IPS DF 6.9 (cell line): ENCODE measurements around the gene TNIK.

Experiments
- DNase-seq: peaks from one replicate; pipeline ENCODE4 v3.0.0-alpha.2; 2013; ENCODE audit warnings: low read depth, low spot score
- H3K27ac ChIP-seq: one replicate; pipeline ENCODE4 v1.5.1; 2013; ENCODE audit warnings: low read length, control low read depth
- H3K27me3 ChIP-seq: 2 replicates; pipeline ENCODE4 v1.6.1; 2013; ENCODE audit warnings: mild to moderate bottlenecking, low read length; ENCODE audit not compliant: control insufficient read depth, insufficient read depth
- H3K36me3 ChIP-seq: 2 replicates; pipeline ENCODE4 v1.6.1; 2013; ENCODE audit warnings: low read length; ENCODE audit not compliant: control insufficient read depth, insufficient read depth
- H3K4me1 ChIP-seq: 2 replicates; pipeline ENCODE4 v1.6.1; 2013; ENCODE audit warnings: low read length; ENCODE audit not compliant: control insufficient read depth, insufficient read depth
- H3K4me3 ChIP-seq: 2 replicates; pipeline ENCODE4 v1.5.1; 2013; ENCODE audit warnings: mild to moderate bottlenecking, low read length
- H3K9me3 ChIP-seq: 2 replicates; pipeline ENCODE4 v1.6.1; 2013; ENCODE audit warnings: low read length, inconsistent platforms; ENCODE audit not compliant: control insufficient read depth, insufficient read depth
- WGBS: extraction: QIAGEN DNeasy Blood & Tissue Kit; methylation state at CpG from one replicate; pipeline ENCODE4 v1.1.7; 2013; ENCODE audit warnings: mixed read lengths, missing lambda C conversion rate; ENCODE audit not compliant: insufficient read length, insufficient coverage; 5-methylcytosine and 5-hydroxymethylcytosine counted together

The TNIK gene

GRCh38 chr3:171200750-171201088 lies 259.5 kb downstream of the TNIK start:
- peaks cover 1% of the 10 kb centered on the region; the same call in 1 of the 2 replicates for H3K4me1 ChIP-seq
- no peaks in the 10 kb centered on the region for H3K27me3 ChIP-seq
- no peak overlapping the region for H3K27ac ChIP-seq
- no peaks in the 10 kb centered on the region for H3K36me3 ChIP-seq
- WGBS, result no CpG with 5 or more reads among the region's 2 CpGs
- no peak overlapping the region for H3K4me3 ChIP-seq
- no peak for DNase-seq
- no peaks in the 10 kb centered on the region for H3K9me3 ChIP-seq

GRCh38 chr3:171200052-171200749 lies 260.0 kb downstream of the TNIK start:
- no peaks in the 10 kb centered on the region for H3K9me3 ChIP-seq
- H3K4me3 ChIP-seq, result no peak overlapping the region
- no peaks in the 10 kb centered on the region for H3K27me3 ChIP-seq
- no peak for DNase-seq
- H3K4me1 ChIP-seq, result peaks cover 1% of the 10 kb centered on the region; the same call in 1 of the 2 replicates
- no peaks in the 10 kb centered on the region for H3K36me3 ChIP-seq
- no peak overlapping the region for H3K27ac ChIP-seq
- WGBS, result no CpG with 5 or more reads among the region's 3 CpGs

GRCh38 chr3:171199473-171199829 lies 260.8 kb downstream of the TNIK start:
- DNase-seq, result no peak
- WGBS, result no CpG with 5 or more reads among the region's 3 CpGs
- no peak overlapping the region for H3K27ac ChIP-seq
- no peaks in the 10 kb centered on the region for H3K9me3 ChIP-seq
- no peaks in the 10 kb centered on the region for H3K36me3 ChIP-seq
- H3K27me3 ChIP-seq, result no peaks in the 10 kb centered on the region
- H3K4me3 ChIP-seq, result no peak overlapping the region
- H3K4me1 ChIP-seq, result peaks cover 1% of the 10 kb centered on the region; the same call in 1 of the 2 replicates

GRCh38 chr3:171198781-171199472 lies 261.3 kb downstream of the TNIK start:
- no peak for DNase-seq
- Histone ChIP-seq H3K27ac (no peak overlapping the region), H3K4me3 (no peak overlapping the region), H3K27me3 (no peaks in the 10 kb centered on the region), H3K36me3 (no peaks in the 10 kb centered on the region), H3K4me1 (peaks cover 1% of the 10 kb centered on the region; the same call in 1 of the 2 replicates), H3K9me3 (no peaks in the 10 kb centered on the region)
- WGBS, result no CpG with 5 or more reads among the region's 3 CpGs

GRCh38 chr3:171195686-171196085 lies 264.5 kb downstream of the TNIK start:
- Histone ChIP-seq H3K27me3 (no peaks in the 10 kb centered on the region), H3K36me3 (no peaks in the 10 kb centered on the region), H3K9me3 (no peaks in the 10 kb centered on the region), H3K4me1 (no peaks in the 10 kb centered on the region; the same call in 1 of the 2 replicates), H3K27ac (no peak overlapping the region), H3K4me3 (no peak overlapping the region)
- no peak for DNase-seq
- no CpG with 5 or more reads among the region's 1 CpG for WGBS

- WGBS, result no CpG with 5 or more reads among the region's 1 CpG
- Histone ChIP-seq H3K27ac (no peak overlapping the region), H3K4me1 (no peaks in the 10 kb centered on the region; the same call in 1 of the 2 replicates), H3K9me3 (no peaks in the 10 kb centered on the region), H3K4me3 (no peak overlapping the region), H3K36me3 (no peaks in the 10 kb centered on the region), H3K27me3 (no peaks in the 10 kb centered on the region)
- no peak for DNase-seq
Measured at GRCh38 chr3:171194965-171195364, 265.2 kb downstream of the TNIK start.

- H3K4me1 ChIP-seq, result no peaks in the 10 kb centered on the region; the same call in 1 of the 2 replicates
- WGBS, result 100% methylated on average over 1 of the region's 1 CpG
- no peak for DNase-seq
- H3K27ac ChIP-seq, result no peak overlapping the region
- H3K4me3 ChIP-seq, result no peak overlapping the region
- H3K36me3 ChIP-seq, result no peaks in the 10 kb centered on the region
- no peaks in the 10 kb centered on the region for H3K27me3 ChIP-seq
- H3K9me3 ChIP-seq, result no peaks in the 10 kb centered on the region
Measured at GRCh38 chr3:171193693-171194092, 266.5 kb downstream of the TNIK start.

- no peak overlapping the region for H3K27ac ChIP-seq
- WGBS, result no CpG with 5 or more reads among the region's 2 CpGs
- H3K4me3 ChIP-seq, result no peak overlapping the region
- H3K4me1 ChIP-seq, result no peaks in the 10 kb centered on the region; the same call in 1 of the 2 replicates
- no peaks in the 10 kb centered on the region for H3K9me3 ChIP-seq
- no peaks in the 10 kb centered on the region for H3K36me3 ChIP-seq
- no peak for DNase-seq
- no peaks in the 10 kb centered on the region for H3K27me3 ChIP-seq
Measured at GRCh38 chr3:171192176-171192854, 267.9 kb downstream of the TNIK start.

- DNase-seq, result no peak
- Histone ChIP-seq H3K9me3 (no peaks in the 10 kb centered on the region), H3K4me3 (no peak overlapping the region), H3K27me3 (no peaks in the 10 kb centered on the region), H3K4me1 (no peaks in the 10 kb centered on the region; the same call in 1 of the 2 replicates), H3K36me3 (no peaks in the 10 kb centered on the region), H3K27ac (no peak overlapping the region)
- whole genome bisulfite sequencing, result no CpG with 5 or more reads among the region's 1 CpG
Measured at GRCh38 chr3:171190668-171191067, 269.5 kb downstream of the TNIK start.

GRCh38 chr3:171189394-171190080 lies 270.7 kb downstream of the TNIK start:
- no peak overlapping the region for H3K4me3 ChIP-seq
- no CpG with 5 or more reads among the region's 3 CpGs for WGBS
- no peaks in the 10 kb centered on the region for H3K9me3 ChIP-seq
- H3K36me3 ChIP-seq, result no peaks in the 10 kb centered on the region
- no peak overlapping the region for H3K27ac ChIP-seq
- H3K27me3 ChIP-seq, result no peaks in the 10 kb centered on the region
- DNase-seq, result no peak
- no peaks in the 10 kb centered on the region; the same call in 1 of the 2 replicates for H3K4me1 ChIP-seq
